GM21367 (cell line): ENCODE data around the gene UGT1A3.
"Not testable (repeated sequence)": the region's sequence is repeated elsewhere in the genome, so short reads cannot be mapped to it uniquely, and the experiment has no call there.

ENCODE experiments used
- ATAC-seq: cut with Tn5 transposase; IDR thresholded peaks from one replicate; pipeline ENCODE4 v1.9.1; 2021; ENCODE audit not compliant: unreplicated experiment

Gene UGT1A3

DNA sequence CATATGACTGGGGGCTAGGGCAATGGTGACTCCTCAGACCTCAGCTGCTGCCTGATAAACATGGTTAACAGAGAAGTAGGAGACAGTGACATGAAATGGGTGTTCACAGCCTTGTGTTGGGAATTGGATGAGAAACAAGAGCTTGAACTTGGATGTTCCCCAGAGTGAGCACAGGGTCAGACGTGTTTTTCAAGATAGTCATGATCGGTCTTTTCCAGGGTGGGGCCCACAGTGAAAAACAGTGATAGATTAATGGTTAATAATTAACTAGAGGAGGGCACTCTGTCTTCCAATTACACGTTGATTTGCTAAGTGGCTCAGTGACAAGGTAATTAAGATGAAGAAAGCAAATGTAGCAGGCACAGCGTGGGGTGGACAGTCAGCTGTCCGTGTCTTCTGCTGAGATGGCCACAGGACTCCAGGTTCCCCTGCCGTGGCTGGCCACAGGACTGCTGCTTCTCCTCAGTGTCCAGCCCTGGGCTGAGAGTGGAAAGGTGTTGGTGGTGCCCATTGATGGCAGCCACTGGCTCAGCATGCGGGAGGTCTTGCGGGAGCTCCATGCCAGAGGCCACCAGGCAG, at the start of gene UGT1A3:
Gene UGT1A3, plus strand, starts transcription at position 320 of the 579 bp plus-strand sequence. Its CDS starts 85 bp downstream, at position 405.
- no peak for ATAC-seq

DNA sequence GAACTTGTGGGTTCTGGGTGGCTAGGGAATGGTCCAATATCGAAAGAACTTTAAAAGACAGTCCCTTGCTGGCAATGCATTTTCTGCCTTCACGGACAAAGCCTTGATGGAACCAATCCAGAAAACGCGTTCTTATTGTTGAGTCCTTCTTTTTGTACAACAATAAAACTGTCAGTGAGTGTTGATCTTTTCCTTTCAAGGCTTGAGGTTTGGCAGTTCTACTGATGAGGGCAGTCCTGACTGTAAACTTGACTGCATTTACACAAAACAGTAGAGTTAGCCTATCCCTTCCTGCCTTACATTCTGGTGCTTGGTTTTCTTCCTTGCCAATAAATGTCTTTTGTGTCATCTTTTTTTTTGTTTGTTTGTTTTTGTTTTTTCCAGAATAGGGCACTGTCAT, 49.6 kb upstream of the UGT1A3 start:
- ATAC-seq = no peak

DNA sequence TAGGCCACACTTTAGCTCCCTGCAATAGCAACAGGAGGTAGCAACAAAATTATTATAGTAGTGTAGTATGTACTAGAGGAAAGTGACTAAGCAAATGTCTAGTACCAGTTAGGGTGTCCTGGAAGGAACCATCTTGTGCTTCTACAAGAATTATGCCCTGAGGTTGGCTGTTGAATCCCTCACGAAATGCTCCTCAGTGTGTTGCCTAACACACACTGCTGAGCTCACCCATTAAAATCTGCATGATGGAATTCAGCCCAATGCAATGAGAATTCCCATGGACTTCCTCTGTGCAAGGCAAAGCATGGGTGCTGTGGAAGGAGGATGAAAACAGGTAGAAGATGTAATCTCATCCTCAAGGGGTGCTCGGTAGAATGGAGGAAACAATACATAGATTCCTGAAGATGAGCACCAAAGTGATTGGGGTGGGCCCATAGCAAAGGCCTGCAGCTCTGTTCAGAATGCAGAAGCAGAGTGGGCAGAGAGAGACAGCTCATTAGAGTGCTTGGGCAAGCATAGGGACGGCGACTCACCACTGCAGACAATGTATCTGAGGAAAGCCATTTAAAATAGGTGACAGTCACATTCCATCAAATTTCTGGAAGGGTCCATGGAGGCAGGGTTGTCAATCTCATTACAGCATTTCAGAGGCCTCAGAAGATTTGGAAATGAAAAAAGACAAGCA, 48.3 kb upstream of the UGT1A3 start:
- no peak for ATAC-seq

DNA sequence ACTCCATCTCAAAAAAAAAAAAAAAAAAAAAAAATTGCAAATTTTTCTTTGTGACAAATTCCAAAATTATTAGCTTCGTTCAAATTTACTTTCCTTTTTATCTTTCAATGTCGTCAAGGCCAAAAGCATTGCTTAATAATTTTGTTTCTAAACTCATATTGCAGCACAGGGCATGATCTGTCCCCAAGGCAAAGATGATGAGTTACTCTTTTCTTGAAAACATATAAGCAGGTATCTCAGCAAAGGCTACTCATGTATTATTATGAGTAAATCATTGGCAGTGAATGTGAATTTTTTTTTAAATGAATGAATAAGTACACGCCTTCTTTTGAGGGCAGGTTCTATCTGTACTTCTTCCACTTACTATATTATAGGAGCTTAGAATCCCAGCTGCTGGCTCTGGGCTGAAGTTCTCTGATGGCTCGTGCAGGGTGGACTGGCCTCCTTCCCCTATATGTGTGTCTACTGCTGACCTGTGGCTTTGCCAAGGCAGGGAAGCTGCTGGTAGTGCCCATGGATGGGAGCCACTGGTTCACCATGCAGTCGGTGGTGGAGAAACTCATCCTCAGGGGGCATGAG, 47.2 kb upstream of the UGT1A3 start, which contains the start of gene UGT1A7:
Gene UGT1A7, plus strand, starts transcription at position 381 of the 579 bp plus-strand sequence. Its CDS starts 37 bp downstream, at position 418.
- no peak for ATAC-seq

DNA sequence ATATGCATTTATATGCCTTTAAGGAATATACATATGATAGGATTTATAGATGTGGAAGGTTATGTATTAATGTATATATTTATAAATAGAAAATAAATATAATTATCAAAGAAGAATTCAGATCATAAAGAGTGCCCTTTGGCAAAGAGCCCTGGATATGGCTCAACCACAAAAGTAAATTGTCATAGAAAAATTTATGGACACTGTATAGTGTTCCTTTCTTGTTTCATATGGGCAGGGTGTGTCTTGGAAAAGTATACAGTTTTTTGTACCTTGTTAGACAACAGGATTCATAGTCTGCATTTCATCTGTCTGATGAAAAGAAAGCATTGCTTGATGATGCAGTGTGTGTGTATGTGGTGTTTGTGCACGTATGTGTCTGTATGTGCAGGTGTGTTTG, 44.2 kb upstream of the UGT1A3 start:
- ATAC-seq = no peak

DNA sequence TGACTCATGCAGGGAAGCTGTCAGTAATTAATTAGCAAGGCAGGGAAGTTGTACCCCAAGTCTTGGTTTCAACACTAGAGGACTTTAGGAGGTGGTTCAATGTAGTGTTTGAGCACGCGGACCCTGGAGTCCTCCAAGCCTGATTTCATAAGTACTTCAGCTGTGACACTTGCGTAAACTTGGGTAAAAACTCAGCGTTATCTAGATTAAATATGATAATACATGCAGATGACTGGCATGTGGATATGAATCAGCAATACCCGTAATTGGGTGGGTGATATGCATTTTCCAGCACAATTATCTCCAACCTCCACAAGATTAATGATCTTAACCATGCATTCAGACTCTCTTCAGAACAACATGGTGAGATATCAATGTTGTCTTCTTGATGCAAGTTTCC, 41.9 kb upstream of the UGT1A3 start:
- no peak for ATAC-seq

DNA sequence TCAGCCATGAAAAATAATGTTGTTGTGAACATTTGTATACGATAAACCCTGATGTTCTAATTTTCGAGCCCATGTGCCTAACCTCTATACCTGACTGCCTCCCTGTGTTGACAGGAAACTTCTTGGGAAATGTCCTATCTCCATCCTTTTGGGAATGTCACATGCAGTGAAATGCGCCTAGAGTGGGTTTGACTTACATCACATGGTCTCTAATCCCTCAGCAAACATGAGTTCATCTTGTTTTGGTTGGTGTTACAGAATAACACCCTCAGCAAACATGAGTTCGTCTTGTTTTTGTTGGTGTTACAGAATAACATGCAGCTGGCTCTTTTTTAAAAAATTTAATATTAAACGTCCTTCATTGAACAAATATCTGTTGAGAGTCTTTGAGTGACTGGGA, 40.5 kb upstream of the UGT1A3 start:
- ATAC-seq = no peak

DNA sequence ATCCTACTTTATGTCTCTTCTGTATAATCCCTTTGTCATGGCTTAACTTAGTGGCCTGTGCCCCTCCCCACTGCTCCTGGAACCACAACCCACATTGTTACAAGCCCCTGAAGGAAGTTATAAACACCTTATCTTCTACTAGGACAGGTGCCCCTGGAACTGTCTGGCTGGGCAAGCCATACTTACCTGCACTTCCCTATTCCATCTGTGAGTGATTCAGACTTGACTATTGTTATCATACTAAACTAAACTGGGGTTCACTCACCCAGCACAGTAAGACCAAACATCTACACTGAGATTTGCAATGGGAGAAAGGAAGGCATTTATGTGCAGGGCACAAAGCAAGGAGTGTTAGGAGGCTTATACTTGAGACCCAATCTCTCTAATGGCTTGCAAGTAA, 39.8 kb upstream of the UGT1A3 start:
- no peak for ATAC-seq

DNA sequence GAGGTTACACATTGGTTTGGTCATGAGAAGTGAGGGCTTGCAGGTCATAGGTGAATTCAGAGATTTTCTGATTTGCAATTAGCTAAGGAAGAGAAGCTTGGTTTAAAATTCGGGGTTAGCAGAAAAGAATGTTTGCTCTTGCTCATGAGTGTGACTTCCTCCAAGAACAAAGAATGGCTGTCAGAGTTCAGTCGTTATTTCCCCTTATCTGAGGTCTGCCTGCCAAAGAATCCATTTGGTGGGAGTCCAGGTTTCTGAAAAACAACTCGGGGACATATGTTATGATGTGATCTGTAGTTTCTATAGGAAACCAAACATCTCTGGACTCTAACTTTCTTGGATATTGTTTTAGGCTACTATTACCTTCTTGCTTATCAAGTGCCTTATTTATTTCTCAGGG, 39.3 kb upstream of the UGT1A3 start:
- ATAC-seq = no peak

DNA sequence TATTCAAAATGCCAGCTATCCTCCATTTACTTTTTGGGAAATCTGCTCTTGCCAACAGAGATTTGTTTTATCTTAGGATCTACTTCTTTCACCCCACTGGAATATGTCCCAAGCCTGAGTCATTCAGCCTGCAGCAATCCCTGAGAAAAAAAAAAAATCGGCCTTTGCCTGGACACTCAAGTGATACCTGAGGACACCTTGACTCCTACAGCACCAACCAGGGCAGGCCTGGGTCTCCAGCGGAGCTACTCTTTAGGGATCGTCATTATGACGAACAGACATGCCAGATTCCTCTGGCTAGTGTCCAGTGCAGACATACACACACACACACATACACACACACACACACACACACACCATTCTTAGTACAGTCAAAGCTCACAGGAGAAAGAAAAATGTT, 38.4 kb upstream of the UGT1A3 start:
- ATAC-seq = no peak

DNA sequence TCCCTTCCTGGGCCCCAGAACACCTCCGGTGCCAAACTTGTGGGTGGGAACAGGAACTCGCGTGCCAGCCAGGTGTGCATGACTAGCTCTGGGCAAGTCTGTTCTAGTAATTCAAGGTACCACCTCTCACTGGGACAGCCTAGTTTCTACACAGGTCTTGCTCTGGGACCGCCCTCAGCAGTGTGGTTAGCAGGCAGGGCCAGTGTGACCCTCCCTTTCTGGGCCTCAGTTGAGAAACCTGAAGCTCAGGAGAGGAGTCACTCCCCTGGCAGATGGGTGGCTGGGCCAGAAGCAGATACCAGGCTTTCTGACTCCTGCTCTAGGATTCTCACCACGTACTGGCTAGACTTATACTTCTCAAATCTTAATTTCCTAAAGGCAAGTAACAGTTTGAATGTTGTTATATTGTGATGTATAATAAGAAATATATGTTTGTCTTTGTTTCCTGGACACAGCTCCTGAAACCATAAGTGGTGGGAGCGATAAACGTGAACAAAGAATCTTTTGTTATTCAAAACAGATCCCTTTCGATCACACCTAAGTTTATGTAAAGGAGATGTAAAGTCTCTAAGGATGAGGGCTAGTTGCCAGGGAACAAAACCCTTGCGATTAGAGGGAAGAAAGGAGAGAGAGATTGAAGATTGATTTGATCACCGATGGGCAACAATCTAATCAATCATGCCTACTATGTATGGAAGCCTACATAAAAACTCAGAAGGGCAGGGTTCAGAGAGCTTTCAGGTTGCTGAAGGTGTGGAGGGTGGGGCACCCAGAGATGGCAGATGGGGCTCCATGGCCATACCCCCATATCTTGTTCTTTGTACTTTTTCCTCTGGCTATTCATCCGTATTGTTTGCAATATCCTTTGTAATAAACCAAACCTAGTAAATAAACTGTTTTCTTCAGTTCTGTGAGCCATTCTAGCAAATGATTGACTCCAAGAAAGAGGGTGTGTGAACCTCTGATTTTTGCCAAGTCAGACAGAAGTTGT, 37.1 kb upstream of the UGT1A3 start:
- ATAC-seq = no peak

DNA sequence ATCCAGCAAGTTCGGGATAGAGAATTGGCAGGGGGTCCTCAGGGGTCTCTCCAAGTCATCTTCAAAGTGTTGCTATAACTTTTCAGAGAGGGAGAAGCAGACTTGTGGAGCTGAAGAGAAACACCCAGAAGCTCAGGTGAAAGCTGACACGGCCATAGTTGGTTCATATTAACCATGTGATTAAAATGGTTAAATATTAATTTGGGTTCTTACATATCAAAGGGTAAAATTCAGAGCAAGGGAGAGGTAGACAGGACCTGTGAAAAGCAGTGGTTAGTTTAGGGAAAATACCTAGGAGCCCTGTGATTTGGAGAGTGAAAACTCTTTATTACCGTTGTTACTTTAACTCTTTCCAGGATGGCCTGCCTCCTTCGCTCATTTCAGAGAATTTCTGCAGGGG, 36.2 kb upstream of the UGT1A3 start, which contains the start of gene UGT1A6:
Gene UGT1A6, plus strand, starts transcription at position 243 of the 400 bp plus-strand sequence. Its CDS starts 115 bp downstream, at position 358.
- ATAC-seq = no peak

DNA sequence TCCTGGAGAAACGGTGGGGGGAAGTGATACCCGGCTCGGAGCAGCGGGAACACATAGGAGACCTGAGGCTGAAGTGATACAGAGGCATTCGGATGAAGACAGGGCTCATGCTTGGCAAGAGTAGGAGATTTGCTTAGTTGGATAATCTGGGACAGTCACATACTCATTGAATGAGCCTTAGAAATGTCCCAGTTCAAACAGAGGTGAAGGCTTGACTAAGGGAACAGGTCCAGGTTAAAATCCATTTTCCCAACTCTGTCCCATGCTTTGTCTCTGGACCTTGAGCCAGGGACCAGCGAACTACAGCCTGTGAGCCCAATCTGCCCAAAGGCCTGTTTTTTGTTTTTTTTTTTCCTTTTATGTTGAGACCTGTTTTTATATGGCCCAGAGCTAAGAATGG, 34.9 kb upstream of the UGT1A3 start:
- no peak for ATAC-seq

DNA sequence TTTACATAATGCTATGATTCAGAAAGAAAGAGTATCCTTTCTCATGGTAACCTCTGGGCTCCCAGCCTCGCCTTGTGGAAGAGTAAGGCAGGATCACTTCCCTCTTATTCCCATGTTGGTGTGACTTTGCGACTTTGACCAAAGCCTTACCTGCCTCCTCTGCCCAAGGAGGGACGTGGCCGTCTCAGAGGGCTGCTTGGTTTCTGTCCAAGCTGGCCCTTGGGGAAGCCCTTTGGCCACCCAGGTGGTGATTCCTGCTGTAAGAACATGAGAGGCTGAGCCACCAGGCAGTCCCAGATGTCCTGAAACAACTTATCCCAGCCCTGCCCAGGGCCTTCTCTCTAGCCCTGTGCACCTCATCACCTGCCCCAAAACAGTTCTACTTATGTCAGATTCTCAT, 30.1 kb upstream of the UGT1A3 start:
- ATAC-seq = no peak

DNA sequence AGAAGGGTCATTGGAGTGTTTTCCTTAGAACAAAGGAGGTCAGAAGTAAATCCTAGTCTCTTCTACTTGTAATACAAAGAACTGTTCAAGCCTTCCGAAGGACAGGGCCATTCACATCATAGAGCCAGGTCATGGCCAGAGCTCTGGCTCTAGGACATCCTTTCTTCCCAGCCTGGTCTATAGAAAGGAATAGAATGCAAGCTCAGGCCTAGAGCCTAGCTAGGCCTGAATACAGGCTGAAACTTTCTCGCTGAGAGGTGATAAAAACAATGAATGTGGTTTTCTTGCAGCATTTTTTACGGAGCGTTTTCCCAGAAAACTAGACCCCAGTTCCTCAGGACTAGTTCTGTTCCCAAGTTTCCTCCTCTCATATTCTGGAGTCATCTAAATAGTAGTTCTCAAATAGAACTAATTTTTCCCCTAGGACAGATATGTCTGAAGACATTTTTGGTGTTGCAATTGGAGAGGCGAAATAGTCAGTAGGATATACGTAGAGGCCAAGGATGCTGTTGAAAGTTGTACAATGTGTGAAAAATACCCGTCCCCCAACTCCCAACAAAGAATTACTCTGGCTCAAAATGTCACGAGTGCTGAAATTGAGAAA, 29.3 kb upstream of the UGT1A3 start:
- no peak for ATAC-seq

DNA sequence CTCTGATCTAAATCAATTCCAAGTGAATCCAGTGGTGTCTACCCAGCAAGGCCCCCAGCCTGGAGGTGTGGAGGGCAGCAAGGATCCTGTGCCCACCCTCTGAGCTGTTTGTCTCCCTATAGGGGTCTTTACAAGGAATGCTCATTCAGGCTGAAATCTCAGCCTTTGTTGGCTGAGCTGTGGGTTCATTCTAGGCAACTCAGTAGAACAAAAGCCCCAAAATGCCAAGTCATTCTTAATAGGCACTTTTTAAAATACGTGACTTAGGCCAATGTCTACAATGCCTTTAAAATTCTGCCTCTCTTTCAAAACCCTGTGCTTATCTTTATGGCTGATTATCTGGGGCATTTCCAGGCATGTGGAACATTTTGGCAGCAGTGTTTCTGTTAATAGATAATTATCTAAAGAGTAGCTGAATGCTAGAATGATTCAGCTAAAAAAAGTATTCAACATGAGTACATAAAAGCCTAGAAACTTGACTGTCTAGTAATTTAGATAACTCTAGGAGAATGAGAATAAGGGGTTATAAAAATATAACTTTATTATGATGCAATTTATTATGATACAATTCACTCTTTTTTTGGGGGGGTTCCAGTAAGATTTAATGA, 28.7 kb upstream of the UGT1A3 start:
- ATAC-seq = no peak

DNA sequence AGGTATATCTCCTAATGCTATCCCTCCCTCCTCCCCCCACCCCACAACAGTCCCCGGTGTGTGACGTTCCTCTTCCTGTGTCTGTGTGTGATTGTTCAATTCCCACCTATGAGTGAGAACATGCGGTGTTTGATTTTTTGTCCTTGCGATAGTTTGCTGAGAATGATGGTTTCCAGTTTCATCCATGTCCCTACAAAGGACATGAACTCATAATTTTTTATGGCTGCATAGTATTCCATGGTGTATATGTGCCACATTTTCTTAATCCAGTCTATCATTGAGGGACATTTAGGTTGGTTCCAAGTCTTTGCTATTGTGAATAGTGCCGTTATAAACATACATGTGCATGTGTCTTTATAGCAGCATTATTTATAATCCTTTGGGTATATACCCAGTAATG, 28.0 kb upstream of the UGT1A3 start:
- not testable (repeated sequence) for ATAC-seq

DNA sequence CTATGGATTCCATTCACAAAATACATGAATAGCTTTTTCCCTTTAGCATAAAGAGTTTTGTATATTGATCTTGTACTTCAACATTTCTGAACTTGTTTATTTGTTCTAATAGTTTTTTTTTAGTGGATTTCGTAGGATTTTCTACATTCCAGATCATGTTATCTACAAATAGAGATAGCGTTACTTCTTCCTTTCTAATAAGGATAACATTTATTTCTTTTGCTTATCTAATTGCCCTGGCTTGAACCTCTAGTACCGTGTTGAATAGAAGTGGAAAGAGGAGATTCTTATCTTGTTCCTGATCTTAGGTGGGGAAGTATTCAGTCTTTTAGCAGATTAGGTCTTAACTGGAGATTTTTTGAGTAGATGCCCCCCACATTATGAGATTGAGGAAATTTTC, 26.6 kb upstream of the UGT1A3 start:
- no peak for ATAC-seq

DNA sequence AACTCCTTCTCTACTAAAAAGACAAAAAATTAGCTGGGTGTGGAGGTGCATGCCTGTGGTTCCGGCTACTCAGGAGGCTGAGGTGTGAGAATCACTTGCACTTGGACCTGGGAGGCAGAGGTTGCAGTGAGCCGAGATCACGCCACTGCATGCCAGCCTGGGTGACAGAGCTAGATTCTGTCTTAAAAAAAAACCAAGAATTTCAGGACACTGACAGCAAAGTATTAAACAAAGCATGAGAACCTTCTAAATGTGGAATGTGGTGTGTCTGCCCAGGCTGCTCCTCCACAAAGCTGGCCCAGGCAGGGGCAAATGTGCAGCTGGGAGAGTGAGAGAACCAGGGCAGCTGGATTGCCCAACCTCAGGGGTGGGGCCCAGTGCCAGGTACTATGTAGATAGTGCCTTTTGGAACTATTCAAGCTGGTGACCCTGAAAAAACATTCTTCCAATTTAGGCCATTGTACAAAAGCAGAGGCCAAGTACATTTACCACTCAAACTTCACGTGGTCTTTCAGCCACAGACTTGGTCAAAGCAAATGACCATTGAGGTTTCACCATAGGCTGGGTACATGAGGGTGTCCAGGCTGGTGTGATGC, 22.8 kb upstream of the UGT1A3 start:
- ATAC-seq = no peak

DNA sequence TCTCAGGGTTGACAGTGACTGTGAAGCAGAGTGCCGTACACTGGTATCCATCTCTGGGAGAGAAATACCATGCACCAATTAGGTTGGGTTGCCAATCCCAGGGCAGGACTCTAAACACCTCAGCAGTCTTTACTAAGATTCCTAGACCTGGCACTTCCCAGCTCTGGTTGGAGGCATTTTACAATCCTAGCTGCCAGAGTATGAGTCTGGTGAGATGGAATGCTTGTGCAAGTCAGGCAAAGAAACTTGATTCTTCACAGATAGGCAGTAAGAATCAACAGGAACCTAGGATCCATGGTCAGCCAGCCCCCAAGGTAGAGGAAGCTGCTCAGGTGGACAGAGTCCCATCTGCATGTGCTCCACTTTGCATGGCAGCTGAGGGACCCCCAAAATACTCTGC, 22.1 kb upstream of the UGT1A3 start:
- ATAC-seq = no peak
